LoVo (cell line): Measurements from ENCODE around the gene SEPTIN1.
A peak's percentile ranks its signal among the peaks of the same experiment; 100 is the strongest.
"Not testable (repeated sequence)": the region's sequence is repeated elsewhere in the genome, so short reads cannot be mapped to it uniquely, and the experiment has no call there.

Source experiments
- DNase-seq: peaks from one replicate; pipeline ENCODE4 v3.0.0-alpha.2; 2016; ENCODE audit warnings: low spot score

SEPTIN1 gene

GRCh38 chr16:30341971-30342370 lies 40.4 kb downstream of the SEPTIN1 start:
- not testable (repeated sequence) for DNase-seq

DNA sequence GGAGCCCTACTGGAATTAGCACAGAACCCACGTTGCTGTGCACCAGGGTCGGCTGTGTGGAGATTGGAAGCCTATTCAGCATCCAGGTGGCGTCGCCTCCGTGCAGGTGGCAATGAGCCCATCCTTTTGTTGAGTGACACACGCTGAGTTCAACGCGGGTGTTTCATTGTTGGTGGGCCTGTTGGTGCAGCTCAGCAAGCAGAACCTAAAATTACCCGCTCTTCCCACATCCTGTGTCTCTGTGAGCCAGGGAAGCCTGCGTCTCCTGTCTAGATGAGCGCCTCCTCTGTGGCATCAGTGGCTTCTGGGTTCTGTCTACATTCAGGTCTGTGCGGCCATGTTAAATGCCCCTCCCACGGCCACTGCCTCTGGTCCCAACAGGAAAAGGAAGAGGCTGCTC lies 41.7 kb downstream of the SEPTIN1 start:
- no peak for DNase-seq

DNA sequence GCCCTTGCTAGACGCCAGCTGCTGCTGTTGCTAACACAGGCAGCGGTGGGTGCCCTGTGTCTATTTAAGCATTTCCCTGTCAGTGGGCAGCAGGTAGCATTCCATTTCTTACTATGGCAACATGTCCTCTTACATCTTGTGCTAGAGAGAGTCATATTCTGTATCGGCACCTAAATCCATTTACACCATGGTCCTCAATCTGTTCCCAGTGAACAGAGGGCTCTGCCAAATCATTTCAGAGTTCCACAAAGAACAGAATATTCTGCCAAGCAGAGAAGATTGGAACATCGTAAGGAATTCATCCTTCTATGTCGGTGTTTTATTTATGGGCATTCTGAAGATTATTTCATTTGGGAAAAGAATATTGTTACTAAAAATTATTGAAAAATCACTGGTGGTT lies 43.6 kb downstream of the SEPTIN1 start:
- DNase-seq: not testable (repeated sequence)

- DNase-seq: not testable (repeated sequence)
These were observed 44.4 kb downstream of the SEPTIN1 start for GRCh38 chr16:30337964-30338357.

DNA sequence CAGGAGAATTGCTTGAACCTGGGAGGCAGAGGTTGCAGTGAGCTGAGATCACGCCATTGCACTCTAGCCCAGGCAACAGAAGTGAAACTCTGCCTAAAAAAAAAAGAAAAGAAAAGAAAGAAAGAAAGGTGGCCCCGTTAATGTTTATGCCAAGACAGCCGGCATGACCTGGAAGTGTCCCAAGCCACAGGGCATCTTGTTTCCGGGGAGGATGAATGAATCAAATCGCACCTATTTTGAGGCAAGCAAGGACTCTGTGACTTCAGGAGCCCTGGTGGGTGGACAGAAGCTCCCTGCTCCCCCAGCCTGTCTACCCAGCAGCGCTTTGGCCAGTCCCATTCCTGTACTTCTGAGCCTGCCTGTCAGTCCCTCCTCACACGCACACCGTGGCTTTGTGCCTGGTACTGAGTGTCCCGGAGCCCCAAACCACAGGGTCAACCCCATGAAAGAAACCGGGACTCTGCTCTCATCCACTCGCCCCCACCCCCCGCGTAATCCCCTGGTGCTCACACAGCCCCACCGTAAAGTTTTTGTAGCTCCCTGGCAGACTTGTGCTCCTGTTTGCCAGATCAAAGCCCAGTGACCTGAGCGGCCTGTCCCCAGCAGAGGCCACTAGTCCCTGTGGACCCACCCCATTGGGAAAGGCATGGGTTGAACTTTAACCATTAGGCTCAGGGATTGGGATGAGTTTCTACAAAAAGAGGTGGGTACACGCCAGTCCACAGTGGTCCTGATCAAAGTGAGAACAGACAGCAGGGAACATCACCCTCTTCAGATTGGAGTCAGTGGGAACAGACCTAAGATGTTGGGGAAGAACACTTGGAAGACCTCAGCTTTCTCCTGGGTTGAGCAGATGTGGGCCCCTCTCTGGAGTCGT lies 46.5 kb downstream of the SEPTIN1 start:
- peak; percentile 46 for DNase-seq

- DNase-seq: peak; percentile 82
These were observed 47.2 kb downstream of the SEPTIN1 start for GRCh38 chr16:30335028-30335597.

- DNase-seq: peak; percentile 69
These were observed 47.8 kb downstream of the SEPTIN1 start for GRCh38 chr16:30334473-30334989.
